H9 (cell line): ENCODE measurements around the gene TBC1D23. TPM values are rescaled to one million over a fixed set of nuclear protein-coding genes. Genes with fewer than 3 reads are reported as not detected.

Experiments used
- DNase-seq: peaks from one replicate; pipeline ENCODE4 v3.0.0-alpha.2; 2017
- H2AFZ ChIP-seq: one replicate; pipeline ENCODE4 v1.6.1; 2013; ENCODE audit warnings: mild to moderate bottlenecking, low read length, control low read depth, moderate library complexity
- H2AK5ac ChIP-seq: 2 replicates; pipeline ENCODE4 v1.6.1; 2013; ENCODE audit warnings: low read length, control low read depth, mixed read lengths; ENCODE audit not compliant: insufficient read length
- H2BK120ac ChIP-seq: one replicate; pipeline ENCODE4 v1.6.1; 2013; ENCODE audit warnings: low read depth, mild to moderate bottlenecking, low read length, control low read depth, inconsistent platforms; ENCODE audit not compliant: poor library complexity, severe bottlenecking
- H2BK12ac ChIP-seq: 2 replicates; pipeline ENCODE4 v1.6.1; 2013; ENCODE audit warnings: low read length, control low read depth, mixed read lengths, low read depth; ENCODE audit not compliant: insufficient read length
- H2BK15ac ChIP-seq: 2 replicates; pipeline ENCODE4 v1.6.1; 2013; ENCODE audit warnings: low read depth, low read length, control low read depth
- H2BK20ac ChIP-seq: one replicate; pipeline ENCODE4 v1.6.1; 2013; ENCODE audit warnings: low read depth, mild to moderate bottlenecking, low read length, control low read depth, inconsistent platforms; ENCODE audit not compliant: poor library complexity, severe bottlenecking
- H2BK5ac ChIP-seq: 2 replicates; pipeline ENCODE4 v1.6.1; 2013; ENCODE audit warnings: low read length, control low read depth, mixed read lengths; ENCODE audit not compliant: insufficient read length
- H3K14ac ChIP-seq: 2 replicates; pipeline ENCODE4 v1.6.1; 2013; ENCODE audit warnings: low read length, control low read depth; ENCODE audit not compliant: insufficient read depth
- H3K18ac ChIP-seq: 2 replicates; pipeline ENCODE4 v1.6.1; 2013; ENCODE audit warnings: low read depth, mild to moderate bottlenecking, mixed read lengths, low read length, control low read depth; ENCODE audit not compliant: insufficient read length
- H3K23ac ChIP-seq: 2 replicates; pipeline ENCODE4 v1.6.1; 2013; ENCODE audit warnings: low read length, control low read depth, mixed read lengths, low read depth; ENCODE audit not compliant: insufficient read length
- H3K23me2 ChIP-seq: 2 replicates; pipeline ENCODE4 v1.6.1; 2013; ENCODE audit warnings: low read depth, mild to moderate bottlenecking, mixed read lengths, low read length, control low read depth; ENCODE audit not compliant: insufficient read length, poor library complexity, severe bottlenecking
- H3K27ac ChIP-seq: 2 replicates; pipeline ENCODE4 v1.5.1; 2013; ENCODE audit warnings: low read length, control low read depth, mixed read lengths, low read depth; ENCODE audit not compliant: insufficient read length
- H3K27me3 ChIP-seq: 2 replicates; pipeline ENCODE4 v1.6.1; 2013; ENCODE audit warnings: low read length, control low read depth, inconsistent platforms; ENCODE audit not compliant: insufficient read depth
- H3K4ac ChIP-seq: 2 replicates; pipeline ENCODE4 v1.6.1; 2013; ENCODE audit warnings: low read depth, mild to moderate bottlenecking, control low read depth, inconsistent platforms, low read length, moderate library complexity
- H3K4me1 ChIP-seq: 2 replicates; pipeline ENCODE4 v1.6.1; 2013; ENCODE audit warnings: low read length, control low read depth, inconsistent platforms; ENCODE audit not compliant: insufficient read depth
- H3K4me2 ChIP-seq: 2 replicates; pipeline ENCODE4 v1.6.1; 2013; ENCODE audit warnings: low read length, control low read depth, mixed read lengths; ENCODE audit not compliant: insufficient read length, insufficient read depth
- H3K56ac ChIP-seq: 2 replicates; pipeline ENCODE4 v1.6.1; 2013; ENCODE audit warnings: low read depth, mild to moderate bottlenecking, mixed read lengths, low read length, control low read depth; ENCODE audit not compliant: insufficient read length
- H3K79me1 ChIP-seq: 2 replicates; pipeline ENCODE4 v1.6.1; 2013; ENCODE audit warnings: low read depth, mild to moderate bottlenecking, moderate library complexity, low read length, control low read depth, inconsistent platforms; ENCODE audit not compliant: insufficient read depth, poor library complexity, severe bottlenecking
- H3K79me2 ChIP-seq: 2 replicates; pipeline ENCODE4 v1.6.1; 2013; ENCODE audit warnings: low read length, control low read depth, inconsistent platforms; ENCODE audit not compliant: insufficient read depth
- H3K9ac ChIP-seq: 2 replicates; pipeline ENCODE4 v1.6.1; 2013; ENCODE audit warnings: low read length, control low read depth, mixed read lengths; ENCODE audit not compliant: insufficient read length; ENCODE audit errors: extremely low read depth
- H3K9me3 ChIP-seq: one replicate; pipeline ENCODE4 v1.6.1; 2013; ENCODE audit warnings: low read depth, low read length, inconsistent platforms; ENCODE audit not compliant: control insufficient read depth
- H3T11ph ChIP-seq: one replicate; pipeline ENCODE4 v1.6.1; 2013; ENCODE audit warnings: mild to moderate bottlenecking, low read length, control low read depth, inconsistent platforms
- H4K20me1 ChIP-seq: one replicate; pipeline ENCODE4 v1.6.1; 2013; ENCODE audit not compliant: control insufficient read depth, insufficient read length, insufficient read depth
- H4K5ac ChIP-seq: 2 replicates; pipeline ENCODE4 v1.6.1; 2013; ENCODE audit warnings: low read depth, mild to moderate bottlenecking, mixed read lengths, low read length, control low read depth; ENCODE audit not compliant: insufficient read length
- H4K8ac ChIP-seq: replicated peaks from 2 replicates; pipeline ENCODE4 v1.6.1; 2013; ENCODE audit warnings: low read length, control low read depth, mixed read lengths, low read depth; ENCODE audit not compliant: insufficient read length
- H4K91ac ChIP-seq: 2 replicates; pipeline ENCODE4 v1.6.1; 2013; ENCODE audit warnings: low read depth, mild to moderate bottlenecking, moderate library complexity, mixed read lengths, low read length, control low read depth; ENCODE audit not compliant: insufficient read length
- H3K27ac Mint-ChIP-seq, 3 experiments: 2 replicates in 2 of 3; 3 replicates in 1 of 3; pipeline ENCODE4 v1.8.0; 2020 to 2021; ENCODE audit warnings: mixed read lengths in 3 of 3, mild to moderate bottlenecking in 1 of 3, moderate library complexity in 1 of 3
- H3K27me3 Mint-ChIP-seq: 2 replicates; pipeline ENCODE4 v1.8.0; 2021; ENCODE audit warnings: low read depth, mild to moderate bottlenecking, moderate library complexity, mixed read lengths
- H3K36me3 Mint-ChIP-seq, 3 experiments: 2 replicates in 2 of 3; 3 replicates in 1 of 3; pipeline ENCODE4 v1.8.0; 2020 to 2021; ENCODE audit warnings: low read depth in 3 of 3, mixed read lengths in 3 of 3; ENCODE audit not compliant: insufficient read depth in 1 of 3
- H3K4me1 Mint-ChIP-seq, 2 experiments: 2 replicates each; pipeline ENCODE4 v1.8.0; 2020; ENCODE audit warnings: mixed read lengths in 2 of 2
- H3K4me3 Mint-ChIP-seq, 2 experiments: 2 replicates in 1 of 2; 3 replicates in 1 of 2; pipeline ENCODE4 v1.8.0; 2020 to 2021; ENCODE audit warnings: mild to moderate bottlenecking in 2 of 2, mixed read lengths in 2 of 2, moderate library complexity in 1 of 2
- H3K9me3 Mint-ChIP-seq, 2 experiments: 2 replicates in 1 of 2; 3 replicates in 1 of 2; pipeline ENCODE4 v1.8.0; 2020; ENCODE audit warnings: mild to moderate bottlenecking in 2 of 2, mixed read lengths in 2 of 2, moderate library complexity in 1 of 2
- WGBS: extraction: QIAGEN DNeasy Blood & Tissue Kit; methylation state at CpG from one replicate; pipeline ENCODE4 v1.1.7; 2013; ENCODE audit warnings: missing lambda C conversion rate, low lambda C conversion rate, mixed read lengths; ENCODE audit not compliant: insufficient read length; ENCODE audit errors: extremely low coverage; 5-methylcytosine and 5-hydroxymethylcytosine counted together
- total RNA-seq: library from RNA; stranded (reverse); gene quantifications from 2 replicates; pipeline ENCODE4 v1.2.1, GENCODE V29; 2021
- TF ChIP-seq, protein P1 (sequence below): fragments of 200-600 bp; sonication (generic); conservative IDR thresholded peaks from 3 replicates; pipeline ENCODE4 v1.8.0; 2021; ENCODE audit warnings: antibody characterized with exemption, mild to moderate bottlenecking

Gene TBC1D23
- total RNA-seq, 1 experiment from 2014 or later = 37.1 TPM

DNA sequence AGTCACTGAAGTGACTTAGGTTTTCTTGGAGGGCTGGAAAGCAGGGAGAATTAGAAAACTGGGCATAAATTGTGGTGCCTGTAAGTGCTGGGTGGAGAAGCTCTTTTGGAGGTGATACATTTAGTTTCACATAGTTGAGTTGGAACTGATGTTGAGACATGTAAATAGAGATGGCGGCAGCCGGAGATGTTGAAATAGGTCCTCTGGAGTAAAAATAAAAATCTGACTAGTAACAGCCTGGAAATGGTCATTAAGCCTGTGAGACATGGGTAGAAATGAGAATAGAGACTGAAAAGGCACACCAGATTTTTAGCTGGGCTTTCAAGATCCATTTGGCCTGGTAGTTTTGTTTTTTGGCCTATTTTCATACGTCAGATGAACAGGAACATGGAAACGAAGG lies 70.9 kb downstream of the TBC1D23 start:
- Histone ChIP-seq H3K27ac (no peak overlapping the region), H2BK15ac (no peak overlapping the region), H3K9ac (no peak overlapping the region), H2BK12ac (no peak overlapping the region), H3K23ac (no peak overlapping the region), H3K56ac (no peak overlapping the region), H3T11ph (no peak overlapping the region), H4K91ac (no peak overlapping the region), H3K14ac (no peak overlapping the region), H2BK5ac (no peak overlapping the region), H2BK120ac (no peak overlapping the region), H2AFZ (no peak overlapping the region), H3K9me3 (no peaks in the 10 kb centered on the region), H4K20me1 (no peaks in the 10 kb centered on the region), H3K79me2 (no peaks in the 10 kb centered on the region), H3K27me3 (no peaks in the 10 kb centered on the region), H3K4me1 (no peaks in the 10 kb centered on the region), H2BK20ac (no peak overlapping the region), H3K4me2 (no peak overlapping the region), H3K18ac (no peak overlapping the region), H3K23me2 (peaks cover 5% of the 10 kb centered on the region), H3K79me1 (no peaks in the 10 kb centered on the region), H2AK5ac (no peak overlapping the region), H4K5ac (no peak overlapping the region), H3K4ac (no peak overlapping the region), H4K8ac (no peak overlapping the region)
- no CpG with 5 or more reads among the region's 4 CpGs for WGBS
- no peak overlapping the region for H3K4me3 Mint-ChIP-seq
- H3K9me3 Mint-ChIP-seq = peaks cover 9 to 14% of the 10 kb centered on the region in 2 experiments
- peaks cover 8 to 14% (median 14%) of the 10 kb centered on the region in 3 experiments; a peak in 6 of 7 replicates for H3K36me3 Mint-ChIP-seq
- no peak overlapping the region for H3K27ac Mint-ChIP-seq
- peaks cover 16 to 17% of the 10 kb centered on the region in 2 experiments for H3K4me1 Mint-ChIP-seq
- DNase-seq = no peak
- peaks cover 11% of the 10 kb centered on the region for H3K27me3 Mint-ChIP-seq
- TF ChIP-seq, protein P1, sequence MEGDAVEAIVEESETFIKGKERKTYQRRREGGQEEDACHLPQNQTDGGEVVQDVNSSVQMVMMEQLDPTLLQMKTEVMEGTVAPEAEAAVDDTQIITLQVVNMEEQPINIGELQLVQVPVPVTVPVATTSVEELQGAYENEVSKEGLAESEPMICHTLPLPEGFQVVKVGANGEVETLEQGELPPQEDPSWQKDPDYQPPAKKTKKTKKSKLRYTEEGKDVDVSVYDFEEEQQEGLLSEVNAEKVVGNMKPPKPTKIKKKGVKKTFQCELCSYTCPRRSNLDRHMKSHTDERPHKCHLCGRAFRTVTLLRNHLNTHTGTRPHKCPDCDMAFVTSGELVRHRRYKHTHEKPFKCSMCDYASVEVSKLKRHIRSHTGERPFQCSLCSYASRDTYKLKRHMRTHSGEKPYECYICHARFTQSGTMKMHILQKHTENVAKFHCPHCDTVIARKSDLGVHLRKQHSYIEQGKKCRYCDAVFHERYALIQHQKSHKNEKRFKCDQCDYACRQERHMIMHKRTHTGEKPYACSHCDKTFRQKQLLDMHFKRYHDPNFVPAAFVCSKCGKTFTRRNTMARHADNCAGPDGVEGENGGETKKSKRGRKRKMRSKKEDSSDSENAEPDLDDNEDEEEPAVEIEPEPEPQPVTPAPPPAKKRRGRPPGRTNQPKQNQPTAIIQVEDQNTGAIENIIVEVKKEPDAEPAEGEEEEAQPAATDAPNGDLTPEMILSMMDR = no peak
